GM12878 (cell line): ENCODE data around the gene ERP29. TPM values are rescaled to one million over a fixed set of nuclear protein-coding genes. Genes with fewer than 3 reads are reported as not detected.

Source experiments
- ATAC-seq: fragments of 200-7000 bp; cut with Tn5 transposase; 3 replicates; pipeline ENCODE4 v1.9.1; 2020; ENCODE audit warnings: mild to moderate bottlenecking, moderate library complexity
- BruUV-seq: library from RNA; stranded (reverse); fragments of 400-500 nt; replicated peaks from 2 replicates; lab custom pipeline; 2021; lab: Mats Ljungman, UMichigan
- CTCF ChIA-PET: fragments of 300-600 bp; sonication (Branson Sonifier 250); formaldehyde crosslinking; extraction: SDS; loops from one replicate; lab custom pipeline; 2021; ENCODE audit warnings: inconsistent platforms; lab: Yijun Ruan, JAX
- POLR2A ChIA-PET: fragments of 350-600 bp; formaldehyde crosslinking; extraction: SDS; loops from one replicate; lab custom pipeline; 2021; ENCODE audit warnings: inconsistent platforms; lab: Charles Lee
- RAD21 ChIA-PET: fragments of 300-600 bp; sonication (Branson Sonifier 250); formaldehyde crosslinking; loops from one replicate; lab custom pipeline; 2023; ENCODE audit warnings: antibody characterized with exemption; ENCODE audit not compliant: unreplicated experiment; lab: Charles Lee
- SMC1A ChIA-PET: fragments of 300-600 bp; sonication (Branson Sonifier 250); formaldehyde crosslinking; loops from one replicate; lab custom pipeline; 2023; ENCODE audit not compliant: unreplicated experiment, uncharacterized antibody; lab: Charles Lee
- DNase-seq: peaks from one replicate; pipeline ENCODE4 v3.0.0-alpha.2; 2011; ENCODE audit warnings: low read depth, low spot score
- FAIRE-seq: peaks from 3 replicates; lab custom pipeline; 2011; peaks lifted over from hg19 to GRCh38; lab: Jason Lieb, UNC
- H2AFZ ChIP-seq: 2 replicates; pipeline ENCODE4 v1.6.0; 2011; ENCODE audit warnings: low read depth, low read length, control low read depth; ENCODE audit not compliant: control insufficient read depth
- H3K27ac ChIP-seq: 2 replicates; pipeline ENCODE4 v1.5.1; 2011; ENCODE audit warnings: control low read depth; ENCODE audit not compliant: control insufficient read depth, insufficient read depth
- H3K27me3 ChIP-seq, 2 experiments: replicated peaks in 1 of 2; 2 replicates each; pipeline versions ENCODE4 v1.6.0 to v1.6.1; 2011; ENCODE audit warnings: low read length in 1 of 2; ENCODE audit not compliant: control insufficient read depth in 2 of 2, insufficient read depth in 2 of 2
- H3K36me3 ChIP-seq, 2 experiments: 2 replicates each; pipeline ENCODE4 v1.5.1; 2011; ENCODE audit warnings: low read length in 1 of 2; ENCODE audit not compliant: control insufficient read depth in 2 of 2, insufficient read depth in 2 of 2
- H3K4me1 ChIP-seq: 2 replicates; pipeline ENCODE4 v1.6.1; 2011; ENCODE audit warnings: mild to moderate bottlenecking, low read length, moderate library complexity, mixed read lengths; ENCODE audit not compliant: control insufficient read depth, insufficient read depth
- H3K4me2 ChIP-seq: 2 replicates; pipeline ENCODE4 v1.6.0; 2011; ENCODE audit warnings: control low read depth; ENCODE audit not compliant: control insufficient read depth, insufficient read depth
- H3K4me3 ChIP-seq: fragments of 200-600 bp; sonication (generic); 2 replicates; pipeline ENCODE4 v1.5.1; 2016
- H3K79me2 ChIP-seq: 2 replicates; pipeline ENCODE4 v1.6.0; 2011; ENCODE audit warnings: low read length; ENCODE audit not compliant: control insufficient read depth, insufficient read depth
- H3K9ac ChIP-seq: 2 replicates; pipeline ENCODE4 v1.8.0; 2011; ENCODE audit warnings: low read length, control low read depth, mixed read lengths; ENCODE audit not compliant: control insufficient read depth, insufficient read depth
- H3K9me3 ChIP-seq: replicated peaks from 3 replicates; pipeline ENCODE4 v1.5.1; 2011; ENCODE audit warnings: mild to moderate bottlenecking, low read length; ENCODE audit not compliant: control insufficient read depth, insufficient read depth
- H4K20me1 ChIP-seq: 2 replicates; pipeline ENCODE4 v1.6.0; 2011; ENCODE audit not compliant: control insufficient read depth, insufficient read depth
- ATF7 ChIP-seq: fragments of 450-650 bp; IDR thresholded peaks from 2 replicates; pipeline ENCODE4 v1.6.1; 2016; ENCODE audit warnings: low read depth, mild to moderate bottlenecking
- CBFB ChIP-seq: IDR thresholded peaks from 2 replicates; pipeline ENCODE4 v1.6.1; 2016; ENCODE audit warnings: antibody characterized with exemption, low read depth
- CBX5 ChIP-seq: sonication (generic); IDR thresholded peaks from 2 replicates; pipeline ENCODE4 v1.6.1; 2016; ENCODE audit warnings: low read depth, moderate library complexity, mild to moderate bottlenecking, inconsistent platforms
- EGR1 ChIP-seq, 2 experiments: IDR thresholded peaks; 1 replicate in 1 of 2; 2 replicates in 1 of 2; pipeline ENCODE4 v1.6.1; 2011 to 2012; ENCODE audit warnings: low read depth in 2 of 2, low read length in 2 of 2, borderline replicate concordance in 1 of 2, mild to moderate bottlenecking in 1 of 2, moderate library complexity in 1 of 2
- EP300 ChIP-seq, 2 experiments: fragments of 150-350 bp in 1 of 2; IDR thresholded peaks; 2 replicates each; pipeline ENCODE4 v1.6.1; 2011 to 2012; ENCODE audit warnings: low read depth in 2 of 2, low read length in 2 of 2, borderline replicate concordance in 1 of 2, improper control_type of control experiment in 1 of 2, inconsistent platforms in 1 of 2; ENCODE audit not compliant: control insufficient read depth in 1 of 2
- JUNB ChIP-seq: IDR thresholded peaks from 2 replicates; pipeline ENCODE4 v1.6.1; 2016; ENCODE audit warnings: antibody characterized with exemption, mild to moderate bottlenecking
- NFIC ChIP-seq: IDR thresholded peaks from 2 replicates; pipeline ENCODE4 v1.6.1; 2012; ENCODE audit warnings: low read depth, mild to moderate bottlenecking, inconsistent platforms, low read length, moderate library complexity
- RUNX3 ChIP-seq: IDR thresholded peaks from 2 replicates; pipeline ENCODE4 v1.6.1; 2012; ENCODE audit warnings: low read length, inconsistent platforms
- SMAD1 ChIP-seq: fragments of 450-650 bp; IDR thresholded peaks from 2 replicates; pipeline ENCODE4 v1.6.1; 2018; ENCODE audit warnings: mild to moderate bottlenecking, low read depth; ENCODE audit not compliant: partially characterized antibody
- SP1 ChIP-seq: IDR thresholded peaks from one replicate; pipeline ENCODE4 v1.6.1; 2011; ENCODE audit warnings: low read depth, low read length
- TARDBP ChIP-seq: IDR thresholded peaks from 2 replicates; pipeline ENCODE4 v1.6.1; 2016; ENCODE audit warnings: borderline replicate concordance
- ZBED1 ChIP-seq: IDR thresholded peaks from 2 replicates; pipeline ENCODE4 v1.6.1; 2016; ENCODE audit warnings: borderline replicate concordance
- ZNF274 ChIP-seq: IDR thresholded peaks from one replicate; pipeline ENCODE4 v1.8.0; 2011; ENCODE audit not compliant: insufficient read length, insufficient read depth
- ZZZ3 ChIP-seq: IDR thresholded peaks from 2 replicates; pipeline ENCODE4 v1.6.1; 2011; ENCODE audit warnings: low read depth; ENCODE audit not compliant: control insufficient read depth, insufficient read length
- WGBS: methylation state at CpG from one replicate; pipeline ENCODE4 v1.1.6; 2016; ENCODE audit warnings: low lambda C conversion rate; ENCODE audit not compliant: insufficient replicate concordance, insufficient coverage; ENCODE audit errors: missing lambda C conversion rate; 5-methylcytosine and 5-hydroxymethylcytosine counted together
- in situ Hi-C: fragments of 300-500 bp; cut with MboI; formaldehyde crosslinking; loops from 9 replicates; pipeline ENCODE4 v1.14.3; 2018; ENCODE audit warnings: mixed read lengths
- intact Hi-C: fragments of 100-400 bp; cut with micrococcal nuclease; formaldehyde crosslinking; loops from one replicate; pipeline ENCODE4 v1.14.2; 2022; ENCODE audit not compliant: unreplicated experiment
- polyA plus RNA-seq, 11 experiments: library from polyadenylated mRNA; depleted of rRNA in 4 of 11; unstranded in 6 of 11; stranded (reverse) in 5 of 11; fragments of >200 nt; fragmentation: Nextera tagmentation in 4 of 11; fragmentation: Illumina TruSeq in 1 of 11; extraction: Ambion mirVana in 4 of 11; extraction: Trizol in 1 of 11; gene quantifications; 1 replicate in 1 of 11; 2 replicates in 10 of 11; pipeline versions ENCODE4 v1.2.1 to v1.2.3, GENCODE V29; 2011 to 2016; ENCODE audit warnings: inconsistent platforms in 2 of 11, missing spikeins in 2 of 11, low read depth in 1 of 11
- total RNA-seq, 4 experiments: library from RNA; depleted of rRNA in 3 of 4; stranded (reverse); fragments of >200 nt in 3 of 4; fragmentation: Illumina TruSeq in 1 of 4; extraction: Trizol in 1 of 4; gene quantifications; 2 replicates each; pipeline versions ENCODE4 v1.2.1 to v1.2.3, GENCODE V29; 2013 to 2021
- TF ChIP-seq, protein P1 (sequence below): fragments of 450-650 bp; formaldehyde crosslinking; IDR thresholded peaks from 2 replicates; pipeline ENCODE4 v1.4.0; 2020; ENCODE audit warnings: mild to moderate bottlenecking, moderate library complexity
- TF ChIP-seq, protein P2 (sequence below): fragments of 450-650 bp; IDR thresholded peaks from 2 replicates; pipeline ENCODE4 v1.6.1; 2017; ENCODE audit warnings: mild to moderate bottlenecking, moderate library complexity

Gene ERP29
- total and polyA plus RNA-seq, 10 of the 15 experiments (the other 5 are each of a cell fraction or from before 2014, with no cell fraction given) = 46.7 to 146 (median 107) TPM

DNA sequence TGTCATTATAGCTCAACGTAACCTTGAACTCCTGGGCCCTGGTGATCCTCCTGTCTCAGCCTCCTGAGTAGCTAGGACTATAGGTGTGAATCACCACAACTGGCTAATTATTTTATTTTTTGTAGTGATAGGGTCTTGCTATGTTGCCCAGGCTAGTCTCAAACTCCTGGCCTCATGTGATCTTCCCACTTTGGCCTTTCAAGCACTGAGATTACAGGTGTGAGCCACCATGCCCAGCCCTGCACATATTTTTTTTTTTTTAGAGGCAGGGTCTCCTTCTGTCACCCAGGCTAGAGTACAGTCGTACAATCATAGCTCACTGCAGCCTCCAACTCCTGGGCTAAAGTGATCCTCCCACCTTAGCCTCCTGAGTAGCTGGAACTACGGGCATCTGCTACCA lies 9.2 kb upstream of the ERP29 start:
- H3K27me3 ChIP-seq = no peaks in the 10 kb centered on the region
- no peaks in the 10 kb centered on the region for H3K79me2 ChIP-seq
- no peak overlapping the region for H2AFZ ChIP-seq
- ChIA-PET CTCF (interaction anchor here (0.9 to 1.6 kb wide), 4 partner anchors 9 to 59 kb away, joined by 3 to 7 read pairs (median 3); partner anchors contain the start of genes ERP29 and TMEM116), SMC1A (interaction anchor here (0.9 kb wide), 1 partner anchor 9 kb away, joined by 3 read pairs; no protein-coding TSS in a partner anchor), RAD21 (no interaction called here), POLR2A (interaction anchor here (1.4 to 1.8 kb wide), 2 partner anchors 9 to 13 kb away, joined by 6 read pairs; partner anchors contain the start of genes ERP29 and TMEM116)
- in situ Hi-C loops = no loop called here
- intact Hi-C loops = no loop called here
- DNase-seq = no peak
- 100% methylated on average over 3 of the region's 3 CpGs for WGBS
- H3K9ac ChIP-seq = no peak overlapping the region
- TF ChIP-seq CBFB (no peak), ZBED1 (no peak), TARDBP (no peak), ZNF274 (no peak), RUNX3 (no peak), SMAD1 (no peak), SP1 (no peak), NFIC (no peak), EGR1 (IDR thresholded peaks at IDR 0.05; ENCODE audit: borderline replicate concordance in 1 of 2, low read depth in 2 of 2, low read length in 2 of 2) (no peak), EP300 (IDR thresholded peaks at IDR 0.05; ENCODE audit: borderline replicate concordance in 1 of 2, control insufficient read depth in 1 of 2, low read depth in 2 of 2, low read length in 2 of 2) (no peak), CBX5 (no peak), JUNB (no peak), ZZZ3 (no peak), ATF7 (no peak)
- TF ChIP-seq, protein P1, sequence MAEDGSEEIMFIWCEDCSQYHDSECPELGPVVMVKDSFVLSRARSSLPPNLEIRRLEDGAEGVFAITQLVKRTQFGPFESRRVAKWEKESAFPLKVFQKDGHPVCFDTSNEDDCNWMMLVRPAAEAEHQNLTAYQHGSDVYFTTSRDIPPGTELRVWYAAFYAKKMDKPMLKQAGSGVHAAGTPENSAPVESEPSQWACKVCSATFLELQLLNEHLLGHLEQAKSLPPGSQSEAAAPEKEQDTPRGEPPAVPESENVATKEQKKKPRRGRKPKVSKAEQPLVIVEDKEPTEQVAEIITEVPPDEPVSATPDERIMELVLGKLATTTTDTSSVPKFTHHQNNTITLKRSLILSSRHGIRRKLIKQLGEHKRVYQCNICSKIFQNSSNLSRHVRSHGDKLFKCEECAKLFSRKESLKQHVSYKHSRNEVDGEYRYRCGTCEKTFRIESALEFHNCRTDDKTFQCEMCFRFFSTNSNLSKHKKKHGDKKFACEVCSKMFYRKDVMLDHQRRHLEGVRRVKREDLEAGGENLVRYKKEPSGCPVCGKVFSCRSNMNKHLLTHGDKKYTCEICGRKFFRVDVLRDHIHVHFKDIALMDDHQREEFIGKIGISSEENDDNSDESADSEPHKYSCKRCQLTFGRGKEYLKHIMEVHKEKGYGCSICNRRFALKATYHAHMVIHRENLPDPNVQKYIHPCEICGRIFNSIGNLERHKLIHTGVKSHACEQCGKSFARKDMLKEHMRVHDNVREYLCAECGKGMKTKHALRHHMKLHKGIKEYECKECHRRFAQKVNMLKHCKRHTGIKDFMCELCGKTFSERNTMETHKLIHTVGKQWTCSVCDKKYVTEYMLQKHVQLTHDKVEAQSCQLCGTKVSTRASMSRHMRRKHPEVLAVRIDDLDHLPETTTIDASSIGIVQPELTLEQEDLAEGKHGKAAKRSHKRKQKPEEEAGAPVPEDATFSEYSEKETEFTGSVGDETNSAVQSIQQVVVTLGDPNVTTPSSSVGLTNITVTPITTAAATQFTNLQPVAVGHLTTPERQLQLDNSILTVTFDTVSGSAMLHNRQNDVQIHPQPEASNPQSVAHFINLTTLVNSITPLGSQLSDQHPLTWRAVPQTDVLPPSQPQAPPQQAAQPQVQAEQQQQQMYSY (CRISPR knock-in tag) = no peak
- TF ChIP-seq, protein P2, sequence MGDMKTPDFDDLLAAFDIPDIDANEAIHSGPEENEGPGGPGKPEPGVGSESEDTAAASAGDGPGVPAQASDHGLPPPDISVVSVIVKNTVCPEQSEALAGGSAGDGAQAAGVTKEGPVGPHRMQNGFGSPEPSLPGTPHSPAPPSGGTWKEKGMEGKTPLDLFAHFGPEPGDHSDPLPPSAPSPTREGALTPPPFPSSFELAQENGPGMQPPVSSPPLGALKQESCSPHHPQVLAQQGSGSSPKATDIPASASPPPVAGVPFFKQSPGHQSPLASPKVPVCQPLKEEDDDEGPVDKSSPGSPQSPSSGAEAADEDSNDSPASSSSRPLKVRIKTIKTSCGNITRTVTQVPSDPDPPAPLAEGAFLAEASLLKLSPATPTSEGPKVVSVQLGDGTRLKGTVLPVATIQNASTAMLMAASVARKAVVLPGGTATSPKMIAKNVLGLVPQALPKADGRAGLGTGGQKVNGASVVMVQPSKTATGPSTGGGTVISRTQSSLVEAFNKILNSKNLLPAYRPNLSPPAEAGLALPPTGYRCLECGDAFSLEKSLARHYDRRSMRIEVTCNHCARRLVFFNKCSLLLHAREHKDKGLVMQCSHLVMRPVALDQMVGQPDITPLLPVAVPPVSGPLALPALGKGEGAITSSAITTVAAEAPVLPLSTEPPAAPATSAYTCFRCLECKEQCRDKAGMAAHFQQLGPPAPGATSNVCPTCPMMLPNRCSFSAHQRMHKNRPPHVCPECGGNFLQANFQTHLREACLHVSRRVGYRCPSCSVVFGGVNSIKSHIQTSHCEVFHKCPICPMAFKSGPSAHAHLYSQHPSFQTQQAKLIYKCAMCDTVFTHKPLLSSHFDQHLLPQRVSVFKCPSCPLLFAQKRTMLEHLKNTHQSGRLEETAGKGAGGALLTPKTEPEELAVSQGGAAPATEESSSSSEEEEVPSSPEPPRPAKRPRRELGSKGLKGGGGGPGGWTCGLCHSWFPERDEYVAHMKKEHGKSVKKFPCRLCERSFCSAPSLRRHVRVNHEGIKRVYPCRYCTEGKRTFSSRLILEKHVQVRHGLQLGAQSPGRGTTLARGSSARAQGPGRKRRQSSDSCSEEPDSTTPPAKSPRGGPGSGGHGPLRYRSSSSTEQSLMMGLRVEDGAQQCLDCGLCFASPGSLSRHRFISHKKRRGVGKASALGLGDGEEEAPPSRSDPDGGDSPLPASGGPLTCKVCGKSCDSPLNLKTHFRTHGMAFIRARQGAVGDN = no peak
- no TSS peak for BruUV-seq
- H4K20me1 ChIP-seq = no peaks in the 10 kb centered on the region
- H3K4me2 ChIP-seq = no peak overlapping the region
- no peaks in the 10 kb centered on the region for H3K9me3 ChIP-seq
- ATAC-seq = no peak
- no peak overlapping the region for H3K27ac ChIP-seq
- no peak for FAIRE-seq
- peaks cover 22% of the 10 kb centered on the region for H3K4me1 ChIP-seq
- H3K4me3 ChIP-seq = no peak overlapping the region
- no peaks in the 10 kb centered on the region for H3K36me3 ChIP-seq
